ENCODE measurements around the gene PPP1R18. TPM values are rescaled to one million over a fixed set of nuclear protein-coding genes. Genes with fewer than 3 reads are reported as not detected.
A peak's percentile ranks its signal among the peaks of the same experiment; 100 is the strongest.

PPP1R18 gene
- total and polyA plus RNA-seq, 12 donors = 6.4 to 120 (median 41.2) TPM

- H3K36me3 ChIP-seq (replicated peaks in 1 of 2) = peaks cover 0 to 99% of the 10 kb centered on the region in 2 donors
- H3K4me1 ChIP-seq (replicated peaks in 1 of 2) = peaks cover 0 to 23% of the 10 kb centered on the region in 2 donors
- TF ChIP-seq POLR2A (IDR thresholded peaks at IDR 0.05) (no peak), CTCF (IDR thresholded peaks at IDR 0.05) (peak in 5 of 6 experiments; percentile 31 to 59 (median 50))
- H3K9me3 ChIP-seq (replicated peaks in 1 of 3) = no peaks in the 10 kb centered on the region
- H3K27me3 ChIP-seq = no peaks in the 10 kb centered on the region
- intact Hi-C loops (cut with DNase I) = no loop called here
- peak; percentile 64 to 87 (median 70) for DNase-seq
- H3K4me3 ChIP-seq = no peak overlapping the region
- peak overlapping the region in 2 of 5 donors; percentile 44 to 59 for H3K27ac ChIP-seq
- 49 to 63% (median 51%) methylated on average over 18 to 30 of the region's 30 CpGs for WGBS, 4 donors
These were observed 44.4 kb upstream of the PPP1R18 start for GRCh38 chr6:30730601-30731435.

GRCh38 chr6:30727920-30728553 lies 41.6 kb upstream of the PPP1R18 start:
- DNase-seq = peak in 5 of 7 donors; percentile 45 to 64 (median 50)
- Histone ChIP-seq H3K4me1 (replicated peaks in 1 of 2) (peaks cover 0 to 45% of the 10 kb centered on the region in 2 donors), H3K9me3 (replicated peaks in 1 of 3) (no peaks in the 10 kb centered on the region), H3K27ac (peak overlapping the region in 3 of 5 donors; percentile 35 to 81 (median 60)), H3K36me3 (replicated peaks in 1 of 2) (peaks cover 0 to 99% of the 10 kb centered on the region in 2 donors), H3K27me3 (no peaks in the 10 kb centered on the region), H3K4me3 (no peak overlapping the region)
- TF ChIP-seq CTCF (IDR thresholded peaks at IDR 0.05) = peak in 3 of 6 experiments; percentile 23 to 33 (median 33)
- no peak for TF ChIP-seq POLR2A (IDR thresholded peaks at IDR 0.05)
- intact Hi-C loops (cut with DNase I) = no loop called here
- WGBS, 4 donors = 29 to 41% (median 33%) methylated on average over 7 of the region's 7 CpGs

GRCh38 chr6:30726506-30727413 lies 40.3 kb upstream of the PPP1R18 start:
- no peak for TF ChIP-seq CTCF (IDR thresholded peaks at IDR 0.05)
- TF ChIP-seq POLR2A (IDR thresholded peaks at IDR 0.05) = no peak
- intact Hi-C loops (cut with DNase I) = no loop called here
- peak overlapping the region in 3 of 5 donors; percentile 35 to 81 (median 60) for H3K27ac ChIP-seq
- H3K4me3 ChIP-seq = no peak overlapping the region
- 85 to 92% (median 90%) methylated on average over 11 of the region's 11 CpGs for WGBS, 4 donors
- no peaks in the 10 kb centered on the region for H3K9me3 ChIP-seq (replicated peaks in 1 of 3)
- H3K36me3 ChIP-seq (replicated peaks in 1 of 2) = peaks cover 0 to 94% of the 10 kb centered on the region in 2 donors
- H3K27me3 ChIP-seq = no peaks in the 10 kb centered on the region
- H3K4me1 ChIP-seq (replicated peaks in 1 of 2) = peaks cover 7 to 58% of the 10 kb centered on the region in 2 donors
- no peak for DNase-seq
